Stimulated activated CD4-positive, alpha-beta T cell treated with anti-CD3 and anti-CD28 coated beads, Interleukin-15, amount 100 ng/mL, for 24 hours (primary cell): ENCODE measurements around the gene RECQL.
"Not testable (repeated sequence)": the region's sequence is repeated elsewhere in the genome, so short reads cannot be mapped to it uniquely, and the experiment has no call there.

ENCODE experiments used
- DNase-seq: peaks from one replicate; pipeline ENCODE4 v3.0.0-alpha.2; 2020

Gene RECQL

GRCh38 chr12:21502164-21502496, 695 bp upstream of the RECQL start:
- DNase-seq, result peak; percentile 44

- no peak for DNase-seq
Measured at GRCh38 chr12:21500786-21501257, 613 bp downstream of the RECQL start.

- DNase-seq, result no peak
Measured at GRCh38 chr12:21499765-21500164, 1.7 kb downstream of the RECQL start.

- no peak for DNase-seq
Measured at GRCh38 chr12:21485998-21486397, 15.4 kb downstream of the RECQL start.

GRCh38 chr12:21483531-21483930, 17.9 kb downstream of the RECQL start:
- DNase-seq, result no peak

- no peak for DNase-seq
Measured at GRCh38 chr12:21478756-21479455, 22.5 kb downstream of the RECQL start.

GRCh38 chr12:21476949-21477348, 24.5 kb downstream of the RECQL start:
- DNase-seq, result no peak

GRCh38 chr12:21475552-21475951, 25.9 kb downstream of the RECQL start:
- DNase-seq, result no peak

- DNase-seq, result no peak
Measured at GRCh38 chr12:21472197-21472823, 29.1 kb downstream of the RECQL start.

GRCh38 chr12:21471294-21471693, 30.1 kb downstream of the RECQL start:
- no peak for DNase-seq

- DNase-seq, result not testable (repeated sequence)
Measured at GRCh38 chr12:21467334-21467733, 34.1 kb downstream of the RECQL start.

- DNase-seq, result no peak
Measured at GRCh38 chr12:21459474-21459873, 42.0 kb downstream of the RECQL start.

- peak; percentile 53 for DNase-seq
Measured at GRCh38 chr12:21456291-21456780, 45.1 kb downstream of the RECQL start.

- DNase-seq, result no peak
Measured at GRCh38 chr12:21453312-21453852, 48.1 kb downstream of the RECQL start.

- DNase-seq, result no peak
Measured at GRCh38 chr12:21451529-21451928, 49.9 kb downstream of the RECQL start.

- no peak for DNase-seq
Measured at GRCh38 chr12:21444193-21445146, 57.0 kb downstream of the RECQL start.

GRCh38 chr12:21439347-21439746, 62.1 kb downstream of the RECQL start:
- DNase-seq, result no peak

- DNase-seq, result no peak
Measured at GRCh38 chr12:21438643-21439042, 62.8 kb downstream of the RECQL start.

- DNase-seq, result no peak
Measured at GRCh38 chr12:21434699-21435098, 66.7 kb downstream of the RECQL start.

GRCh38 chr12:21433525-21433924, 67.9 kb downstream of the RECQL start:
- no peak for DNase-seq

- no peak for DNase-seq
Measured at GRCh38 chr12:21429994-21430393, 71.4 kb downstream of the RECQL start.

GRCh38 chr12:21428241-21428640, 73.2 kb downstream of the RECQL start:
- no peak for DNase-seq
